BJ (cell line): ENCODE measurements around the gene CNGA4. TPM values are rescaled to one million over a fixed set of nuclear protein-coding genes. Genes with fewer than 3 reads are reported as not detected.

ENCODE experiments used
- CTCF ChIA-PET: fragments of 350-600 bp; formaldehyde crosslinking; extraction: SDS; loops from one replicate; lab custom pipeline; 2021; ENCODE audit warnings: antibody characterized with exemption, inconsistent platforms; lab: Yijun Ruan, JAX
- POLR2A ChIA-PET: fragments of 300-600 bp; sonication (Branson Sonifier 250); formaldehyde crosslinking; extraction: SDS; loops from one replicate; lab custom pipeline; 2021; ENCODE audit warnings: antibody characterized with exemption; lab: Charles Lee
- DNase-seq: peaks from one replicate; pipeline ENCODE4 v3.0.0-alpha.2; 2011; ENCODE audit warnings: low read depth
- H3K27me3 ChIP-seq: 2 replicates; pipeline ENCODE4 v1.6.0; 2011; ENCODE audit warnings: low read length; ENCODE audit not compliant: control insufficient read depth, insufficient read depth
- H3K36me3 ChIP-seq: 2 replicates; pipeline ENCODE4 v1.5.1; 2011; ENCODE audit warnings: low read length; ENCODE audit not compliant: control insufficient read depth, insufficient read depth
- H3K4me3 ChIP-seq: 2 replicates; pipeline ENCODE4 v1.5.1; 2011; ENCODE audit warnings: low read depth, mild to moderate bottlenecking, control low read depth, low read length
- CTCF ChIP-seq: IDR thresholded peaks from 2 replicates; pipeline ENCODE4 v1.5.1; 2011; ENCODE audit warnings: low read depth, mild to moderate bottlenecking, control low read depth, inconsistent platforms, low read length, moderate library complexity; ENCODE audit not compliant: insufficient read depth
- polyA minus RNA-seq: library from RNA; depleted of rRNA, polyadenylated mRNA; stranded (reverse); fragments of >200 nt; gene quantifications from 2 replicates; pipeline ENCODE4 v1.2.3, GENCODE V29; 2011; rRNA and poly(A)+ RNA removed
- polyA plus RNA-seq: library from polyadenylated mRNA; depleted of rRNA; stranded (reverse); fragments of >200 nt; gene quantifications from 2 replicates; pipeline ENCODE4 v1.2.3, GENCODE V29; 2011; rRNA removed

Gene CNGA4
- polyA plus RNA-seq (0.11 TPM in 1 of 2 replicates, not detected in the other), polyA minus RNA-seq (0.47 TPM in 1 of 2 replicates, not detected in the other)

- Histone ChIP-seq H3K27me3 (peaks cover 3% of the 10 kb centered on the region; the same call in 1 of the 2 replicates), H3K36me3 (no peaks in the 10 kb centered on the region), H3K4me3 (no peak within 1 kb of the TSS)
- ChIA-PET POLR2A (no interaction called here), CTCF (interaction anchor here (1.1 to 6.7 kb wide), 2 partner anchors 12 to 124 kb away, joined by 4 to 47 read pairs; no protein-coding TSS in a partner anchor)
- no peak for DNase-seq
- TF ChIP-seq CTCF, result no peak
These were observed at the start of gene CNGA4 for GRCh38 chr11:6238902-6239301. Gene CNGA4, plus strand, starts transcription at chr11:6239089. Its CDS starts 118 bp downstream, at chr11:6239207.

- no peak overlapping the region for H3K4me3 ChIP-seq
- ChIA-PET POLR2A (no interaction called here), CTCF (no interaction called here)
- H3K36me3 ChIP-seq, result no peaks in the 10 kb centered on the region
- TF ChIP-seq CTCF, result no peak
- DNase-seq, result no peak
- H3K27me3 ChIP-seq, result no peaks in the 10 kb centered on the region
These were observed 47.1 kb upstream of the CNGA4 start for GRCh38 chr11:6191742-6192141.

GRCh38 chr11:6194065-6194581, 44.8 kb upstream of the CNGA4 start:
- H3K27me3 ChIP-seq, result no peaks in the 10 kb centered on the region
- no peak for DNase-seq
- H3K36me3 ChIP-seq, result no peaks in the 10 kb centered on the region
- POLR2A ChIA-PET, result no interaction called here
- TF ChIP-seq CTCF, result no peak
- no peak overlapping the region for H3K4me3 ChIP-seq
- CTCF ChIA-PET, result no interaction called here

- ChIA-PET CTCF (no interaction called here), POLR2A (interaction anchor here (0.5 kb wide), 1 partner anchor 102 kb away, joined by 4 read pairs; no protein-coding TSS in a partner anchor)
- DNase-seq, result no peak
- no peak for TF ChIP-seq CTCF
- Histone ChIP-seq H3K36me3 (no peaks in the 10 kb centered on the region), H3K27me3 (no peaks in the 10 kb centered on the region), H3K4me3 (no peak overlapping the region)
These were observed 42.5 kb upstream of the CNGA4 start for GRCh38 chr11:6196396-6196795.

- CTCF ChIA-PET, result interaction anchor here (0.6 to 0.9 kb wide), 2 partner anchors 560 to 1789 kb away, joined by 3 read pairs; partner anchors contain the start of gene EIF3F
- Histone ChIP-seq H3K36me3 (no peaks in the 10 kb centered on the region), H3K27me3 (no peaks in the 10 kb centered on the region), H3K4me3 (no peak overlapping the region)
- no peak for TF ChIP-seq CTCF
- no peak for DNase-seq
- POLR2A ChIA-PET, result no interaction called here
These were observed 41.3 kb upstream of the CNGA4 start for GRCh38 chr11:6197466-6198200.
